GM19023 (cell line): Measurements from ENCODE around the gene RASGRF1.
"Not testable (repeated sequence)": the region's sequence is repeated elsewhere in the genome, so short reads cannot be mapped to it uniquely, and the experiment has no call there.

Experiments
- ATAC-seq: cut with Tn5 transposase; IDR thresholded peaks from one replicate; pipeline ENCODE4 v1.9.1; 2021; ENCODE audit warnings: mild to moderate bottlenecking, moderate library complexity; ENCODE audit not compliant: unreplicated experiment

The RASGRF1 gene

GRCh38 chr15:79016527-79017170, 73.9 kb downstream of the RASGRF1 start:
- no peak for ATAC-seq

DNA sequence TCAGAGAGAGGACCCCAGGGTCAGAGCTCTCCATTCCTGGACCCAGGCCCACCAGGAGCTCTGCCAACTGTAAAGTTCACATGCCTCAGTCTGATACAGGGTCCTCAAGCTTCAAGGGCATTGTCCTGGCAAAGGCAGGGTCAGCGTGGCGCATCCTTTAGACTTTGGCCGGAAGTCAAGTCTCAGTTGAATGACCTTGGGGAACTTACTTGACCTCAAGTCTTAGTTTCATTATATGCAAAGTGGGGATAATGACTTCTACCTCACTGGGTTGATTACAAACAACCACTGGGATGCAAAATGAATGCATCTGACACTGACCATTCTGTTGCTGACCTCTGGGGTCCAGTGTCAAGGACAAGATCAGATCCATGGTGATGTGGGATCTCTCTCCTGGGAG, 75.2 kb downstream of the RASGRF1 start:
- ATAC-seq, result no peak

DNA sequence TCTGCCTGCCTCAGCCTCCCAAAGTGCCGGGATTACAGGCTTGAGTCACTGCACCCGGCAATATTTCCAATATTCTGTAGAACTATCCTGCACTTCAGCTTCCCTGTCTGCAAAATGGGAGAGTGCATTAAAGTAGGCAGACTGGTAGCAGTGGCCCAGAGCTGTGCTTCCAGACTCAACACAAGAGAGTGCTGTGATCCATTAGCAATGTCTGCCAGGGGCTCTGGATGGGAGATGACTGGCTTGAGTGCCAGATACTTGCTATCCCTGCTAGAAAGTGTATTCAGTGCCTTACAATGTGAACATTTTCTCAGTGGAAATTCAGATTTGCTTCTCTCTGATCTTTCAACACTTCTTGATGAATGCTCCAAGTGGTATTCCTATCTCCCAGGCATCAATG, 80.3 kb downstream of the RASGRF1 start:
- no peak for ATAC-seq

GRCh38 chr15:79009379-79009778, 81.2 kb downstream of the RASGRF1 start:
- ATAC-seq, result no peak

GRCh38 chr15:79008659-79009058, 81.9 kb downstream of the RASGRF1 start:
- no peak for ATAC-seq

DNA sequence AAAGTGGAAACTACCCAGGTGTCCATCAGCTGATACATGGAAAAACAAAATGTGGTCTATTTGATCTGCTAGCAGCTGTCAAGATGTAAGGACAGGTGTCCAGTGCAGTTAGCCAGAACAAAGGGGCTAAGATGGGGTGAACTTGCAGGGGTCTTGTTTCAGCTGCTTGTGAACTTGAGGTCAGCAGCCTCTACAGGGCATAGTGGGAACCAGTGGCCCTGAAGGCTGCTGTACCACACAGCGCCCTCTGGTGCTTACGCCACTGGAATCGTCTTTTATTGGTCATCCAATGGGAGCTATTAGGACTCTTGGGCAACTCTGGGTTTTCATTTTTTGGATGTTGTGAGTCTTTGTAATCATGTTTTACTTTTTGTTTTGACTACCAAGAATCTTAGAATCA, 83.5 kb downstream of the RASGRF1 start:
- no peak for ATAC-seq

DNA sequence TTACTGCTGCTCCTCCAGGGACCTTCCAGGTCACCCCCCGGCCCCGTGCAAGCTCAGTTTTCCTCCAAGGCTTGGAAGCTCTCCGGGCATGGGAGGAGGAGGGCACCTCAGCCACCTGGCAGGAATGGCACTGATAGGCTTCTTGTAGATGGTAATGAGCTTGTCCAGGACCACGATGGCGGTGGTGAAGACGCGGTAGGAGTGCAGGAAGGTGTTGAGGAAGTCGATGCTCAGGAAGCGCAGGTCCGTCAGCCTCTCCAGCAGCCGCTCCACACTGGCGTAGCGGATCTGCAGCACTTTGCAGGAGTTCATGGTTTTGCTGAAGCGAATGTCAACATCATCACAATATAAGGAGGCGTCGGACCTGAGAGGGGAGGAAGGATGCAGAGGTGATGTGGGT, 84.5 kb downstream of the RASGRF1 start:
- ATAC-seq, result no peak

DNA sequence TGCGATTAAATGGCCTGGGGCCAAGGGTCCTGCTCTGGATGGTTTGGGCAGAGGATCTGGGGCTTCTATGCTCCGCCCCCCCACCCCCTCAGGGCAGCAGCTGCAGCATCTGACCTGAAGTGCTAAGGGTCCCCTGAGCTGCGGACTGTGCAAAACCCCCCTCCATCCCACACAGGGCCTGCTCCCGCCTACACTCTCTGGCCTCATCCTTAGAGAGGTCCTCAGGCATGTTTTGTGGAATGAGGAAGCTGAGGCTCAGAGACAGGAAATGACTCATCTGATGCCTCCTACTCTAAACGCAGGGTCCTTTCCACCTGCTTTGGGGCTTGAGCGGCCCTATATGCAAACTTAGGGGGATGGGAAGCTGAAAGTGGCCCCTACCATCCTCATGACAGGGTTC, 86.2 kb downstream of the RASGRF1 start:
- ATAC-seq, result peak; percentile 83

DNA sequence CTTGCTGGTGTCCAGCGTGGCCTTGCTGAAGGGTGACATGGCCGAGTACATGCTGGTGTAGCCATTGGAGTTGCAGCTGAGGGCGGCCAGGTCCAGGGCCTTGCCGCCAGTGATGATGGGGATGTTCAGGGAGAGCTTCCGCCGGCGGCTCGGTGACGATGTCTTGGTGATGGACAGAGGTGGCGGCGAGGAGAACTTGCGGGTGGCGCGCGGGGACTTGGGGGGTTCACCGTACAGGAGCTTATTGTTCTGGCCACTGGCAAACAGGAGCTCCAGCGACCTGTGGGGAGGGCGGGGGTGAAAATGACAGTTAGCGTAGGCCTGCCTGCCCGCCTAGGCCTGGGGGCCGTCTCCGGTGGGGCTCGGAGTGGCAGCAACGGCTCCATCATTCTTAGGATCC, 86.7 kb downstream of the RASGRF1 start:
- no peak for ATAC-seq

DNA sequence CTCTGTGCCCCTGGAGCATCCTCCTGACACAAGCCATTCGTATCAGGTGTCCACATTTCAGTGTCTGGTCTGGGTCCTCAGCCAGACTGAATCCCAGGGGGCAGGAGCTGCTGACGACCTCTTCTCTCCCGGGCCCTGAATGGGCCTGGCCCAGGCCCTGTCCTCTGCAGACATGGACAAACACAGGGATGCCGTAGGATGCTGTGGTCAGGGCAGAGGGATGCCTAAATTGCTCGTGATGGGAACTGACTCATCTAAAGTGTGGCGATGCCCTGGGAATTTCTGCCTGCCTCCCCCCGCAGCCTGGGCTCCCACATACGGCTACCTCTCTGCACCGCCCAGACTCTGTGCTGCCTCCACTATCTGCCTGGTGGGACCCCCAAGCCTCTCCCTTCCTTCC, 87.3 kb downstream of the RASGRF1 start:
- ATAC-seq, result no peak

GRCh38 chr15:79002581-79002980, 88.0 kb downstream of the RASGRF1 start:
- ATAC-seq, result no peak

DNA sequence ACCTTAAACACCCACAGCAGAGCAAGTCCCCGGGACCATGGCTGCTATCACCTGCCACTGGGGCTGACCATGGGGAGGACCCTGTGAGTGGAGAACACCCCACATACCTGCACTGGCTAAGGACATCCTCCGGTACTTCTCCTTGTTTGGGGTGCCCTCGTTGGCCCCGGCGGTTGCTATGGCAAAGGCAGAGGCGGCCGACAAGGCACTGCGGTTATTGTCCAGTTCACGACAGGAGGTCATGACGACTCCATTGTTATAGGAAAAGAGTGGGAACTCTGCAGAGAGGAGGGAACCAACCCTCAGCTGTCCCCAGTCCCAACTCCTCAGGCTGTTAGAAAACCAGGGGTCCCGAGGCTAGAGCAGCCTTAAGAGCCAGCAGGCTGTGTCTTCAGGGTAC, 90.9 kb downstream of the RASGRF1 start:
- ATAC-seq, result no peak

DNA sequence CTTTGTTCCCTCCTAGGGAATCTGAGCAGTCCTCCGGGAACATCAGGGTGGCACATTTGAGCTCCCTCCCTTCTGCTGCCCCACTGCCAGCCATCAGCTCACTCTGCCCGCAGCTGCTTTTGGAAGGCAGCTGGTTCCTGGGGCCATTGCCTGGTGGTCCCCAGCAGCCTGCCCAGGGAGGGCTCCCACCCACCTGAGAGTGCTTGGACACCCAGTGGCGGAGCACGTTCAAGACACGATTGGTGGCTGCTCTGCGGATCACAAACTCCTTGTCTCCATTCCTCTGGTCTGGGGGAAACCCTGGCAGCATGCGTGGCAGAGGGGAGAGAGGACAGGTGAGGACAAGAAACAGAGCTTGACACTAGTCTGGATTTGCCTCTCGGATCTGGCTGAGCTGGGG, 92.1 kb downstream of the RASGRF1 start:
- ATAC-seq, result no peak

DNA sequence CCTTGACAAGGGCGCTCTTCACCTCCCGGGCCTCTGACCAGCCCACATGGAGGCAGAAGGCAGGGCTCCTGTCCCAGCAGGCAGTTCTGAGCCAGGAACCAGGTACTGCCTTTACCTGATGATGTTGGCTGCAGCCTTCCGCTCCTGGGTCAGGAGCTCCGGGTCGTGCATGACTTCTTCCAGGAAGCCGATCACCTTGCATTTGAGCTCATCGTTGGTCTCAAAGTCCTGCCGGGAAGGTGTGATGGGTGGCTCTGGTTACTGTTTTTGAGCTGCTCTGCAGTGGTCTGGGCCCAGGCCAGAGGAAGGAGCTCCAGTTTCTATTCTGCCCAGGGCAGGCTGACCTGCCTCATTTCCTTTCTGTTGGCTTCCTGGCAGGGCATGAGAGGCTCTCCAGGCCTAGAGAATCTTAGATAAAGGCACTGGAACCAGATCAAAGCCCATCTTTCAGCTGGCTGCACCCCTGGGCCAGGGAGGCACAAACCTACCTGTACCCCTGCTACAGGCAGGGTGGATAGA, 92.5 kb downstream of the RASGRF1 start:
- no peak for ATAC-seq

- no peak for ATAC-seq
Measured at GRCh38 chr15:78996894-78997275, 93.7 kb downstream of the RASGRF1 start.

- ATAC-seq, result no peak
Measured at GRCh38 chr15:78995921-78996893, 94.4 kb downstream of the RASGRF1 start.

GRCh38 chr15:78995161-78995560, 95.4 kb downstream of the RASGRF1 start:
- not testable (repeated sequence) for ATAC-seq

DNA sequence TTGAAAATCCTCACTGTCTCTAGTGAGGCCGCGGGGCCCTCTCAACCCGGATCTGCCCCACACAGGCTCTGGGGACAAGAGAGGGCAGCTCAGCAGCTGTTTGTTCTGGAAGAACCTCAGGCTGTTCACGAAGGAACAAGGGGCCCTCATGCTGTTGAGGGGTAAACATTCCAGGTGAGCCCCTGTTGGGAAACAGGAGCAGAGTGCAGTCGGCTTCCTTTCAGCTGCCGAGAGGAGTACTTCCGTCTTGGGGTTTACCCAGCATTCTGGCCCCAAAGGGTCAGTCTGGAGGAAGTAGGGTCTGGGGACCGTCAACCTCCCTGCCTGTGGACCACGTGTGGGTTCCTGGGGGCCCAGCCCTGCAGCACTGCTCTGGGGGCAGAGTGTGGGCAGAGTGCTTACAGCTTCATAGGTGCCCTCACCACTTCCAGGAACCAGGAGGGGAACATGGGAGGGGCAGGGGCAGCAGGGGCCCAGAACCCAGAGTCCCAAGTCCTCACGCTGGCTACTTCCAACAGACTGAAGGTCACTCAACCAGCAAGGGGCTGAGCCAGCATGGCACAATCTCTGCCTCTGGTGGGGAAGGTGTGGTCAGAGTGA, 96.5 kb downstream of the RASGRF1 start:
- ATAC-seq, result no peak

DNA sequence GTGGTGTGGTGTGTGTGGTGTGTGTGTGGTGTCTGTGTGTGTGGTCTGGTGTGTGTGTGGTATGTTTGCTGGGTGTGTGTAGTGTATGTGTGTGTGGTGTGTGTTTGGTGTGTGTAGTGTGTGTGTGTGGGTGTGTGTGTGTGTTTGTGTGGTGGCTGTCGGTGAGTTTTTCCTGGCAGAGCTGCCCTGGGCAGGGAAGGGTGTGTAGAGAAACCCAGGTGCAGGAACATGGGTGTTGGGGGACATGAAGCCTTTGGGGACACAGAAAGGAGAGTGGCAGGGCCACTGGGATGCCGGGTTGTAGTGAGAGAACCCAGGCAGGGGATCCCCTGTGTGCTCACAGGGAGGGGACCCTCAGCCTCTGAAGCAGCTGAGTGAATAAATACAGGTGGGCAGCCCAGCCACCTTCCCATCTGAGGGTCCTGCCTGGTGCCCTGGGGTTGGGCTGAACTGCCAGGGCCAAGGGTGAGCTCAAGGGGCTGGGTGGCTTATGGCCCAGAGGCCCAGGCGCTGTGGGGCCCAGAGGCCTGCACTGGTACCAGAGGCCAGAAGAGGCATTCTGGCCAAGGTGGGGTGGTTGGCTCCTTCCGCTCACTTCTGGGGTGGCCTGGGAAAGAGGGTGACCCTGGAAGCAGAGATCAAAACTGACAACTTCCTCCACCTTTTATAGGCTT, 97.2 kb downstream of the RASGRF1 start:
- ATAC-seq, result no peak

GRCh38 chr15:78992416-78993256, 97.9 kb downstream of the RASGRF1 start:
- ATAC-seq, result no peak
